Uterus (tissue), 2 donors: Measurements from ENCODE around the gene LEKR1.

Experiments
- CTCF ChIP-seq, 4 experiments: fragments of 200-600 bp in 2 of 4; fragments of 450-650 bp in 2 of 4; sonication (generic) in 2 of 4; IDR thresholded peaks; one replicate each; pipeline ENCODE4 v1.5.1; 2016 to 2019; ENCODE audit warnings: antibody characterized with exemption in 4 of 4, mild to moderate bottlenecking in 2 of 4, moderate library complexity in 1 of 4
- POLR2A ChIP-seq, 2 donors: fragments of 450-650 bp; IDR thresholded peaks; one replicate each; pipeline ENCODE4 v1.6.1; 2016; ENCODE audit warnings: antibody characterized with exemption in 2 of 2, mild to moderate bottlenecking in 1 of 2, moderate library complexity in 1 of 2

GRCh38 chr3:157043771-157044170 lies 217.6 kb downstream of the LEKR1 start:
- no peak for TF ChIP-seq CTCF (IDR thresholded peaks at IDR 0.05)
- no peak for TF ChIP-seq POLR2A (IDR thresholded peaks at IDR 0.05)
